ENCODE results near the gene NOXRED1.

The NOXRED1 gene

DNA sequence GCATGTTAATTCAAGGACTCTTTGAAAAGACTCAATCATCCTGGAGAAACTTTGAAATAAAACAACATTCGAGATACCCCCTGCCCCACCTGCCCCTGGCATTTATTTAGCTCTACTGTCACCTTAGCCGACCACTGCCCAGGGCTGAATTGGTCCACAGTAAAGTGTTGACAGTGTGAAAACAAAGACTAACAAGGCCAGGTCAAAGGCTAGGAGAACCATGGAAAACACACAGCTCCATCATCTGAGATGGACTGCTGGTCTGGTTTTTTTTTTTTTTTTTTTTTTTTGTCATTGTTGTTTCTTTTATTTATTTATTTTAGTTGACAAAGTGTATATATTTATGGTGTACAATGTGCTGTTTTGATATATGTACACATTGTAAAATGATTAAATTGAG is 76.8 kb downstream of the NOXRED1 start:
- no peak for DNase-seq (ENCODE audit: low read depth)
- TF ChIP-seq, protein P1, sequence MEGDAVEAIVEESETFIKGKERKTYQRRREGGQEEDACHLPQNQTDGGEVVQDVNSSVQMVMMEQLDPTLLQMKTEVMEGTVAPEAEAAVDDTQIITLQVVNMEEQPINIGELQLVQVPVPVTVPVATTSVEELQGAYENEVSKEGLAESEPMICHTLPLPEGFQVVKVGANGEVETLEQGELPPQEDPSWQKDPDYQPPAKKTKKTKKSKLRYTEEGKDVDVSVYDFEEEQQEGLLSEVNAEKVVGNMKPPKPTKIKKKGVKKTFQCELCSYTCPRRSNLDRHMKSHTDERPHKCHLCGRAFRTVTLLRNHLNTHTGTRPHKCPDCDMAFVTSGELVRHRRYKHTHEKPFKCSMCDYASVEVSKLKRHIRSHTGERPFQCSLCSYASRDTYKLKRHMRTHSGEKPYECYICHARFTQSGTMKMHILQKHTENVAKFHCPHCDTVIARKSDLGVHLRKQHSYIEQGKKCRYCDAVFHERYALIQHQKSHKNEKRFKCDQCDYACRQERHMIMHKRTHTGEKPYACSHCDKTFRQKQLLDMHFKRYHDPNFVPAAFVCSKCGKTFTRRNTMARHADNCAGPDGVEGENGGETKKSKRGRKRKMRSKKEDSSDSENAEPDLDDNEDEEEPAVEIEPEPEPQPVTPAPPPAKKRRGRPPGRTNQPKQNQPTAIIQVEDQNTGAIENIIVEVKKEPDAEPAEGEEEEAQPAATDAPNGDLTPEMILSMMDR (IDR thresholded peaks at IDR 0.05; ENCODE audit: insufficient read depth, low read depth, low read length, missing control alignments) = no peak
- no peak overlapping the region for H3K4me3 ChIP-seq (ENCODE audit: low read depth, low read length)

DNA sequence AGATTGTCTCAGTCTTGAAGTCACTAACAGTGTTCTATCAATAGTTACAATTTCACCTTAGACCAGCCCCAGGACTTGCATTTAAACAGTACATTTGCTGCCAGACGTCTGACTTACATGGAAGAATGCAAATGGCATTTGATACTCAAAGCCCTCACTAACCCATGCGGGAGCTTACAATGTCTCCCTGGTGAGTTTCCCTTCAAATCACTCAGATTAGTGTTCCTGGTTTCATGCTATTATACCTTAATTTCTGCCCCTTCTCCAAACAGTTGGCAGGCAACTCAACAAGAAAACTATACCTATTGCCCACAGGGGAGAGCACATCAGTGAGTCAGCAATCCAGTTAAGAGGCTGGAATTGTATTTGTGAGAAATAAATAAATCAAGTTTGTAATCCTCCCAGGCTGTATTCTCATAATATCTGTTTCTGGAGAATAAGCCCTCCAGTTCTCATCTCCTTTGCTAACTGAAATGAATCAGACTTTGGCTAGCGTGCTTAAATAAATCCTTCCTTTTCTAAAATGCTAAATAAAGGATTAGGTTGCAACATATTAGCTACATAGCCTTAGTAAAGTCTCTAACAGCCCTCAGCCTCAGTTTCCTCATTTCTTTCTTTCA is 78.8 kb downstream of the NOXRED1 start:
- DNase-seq (ENCODE audit: low read depth) = no peak
- TF ChIP-seq, protein P1 (IDR thresholded peaks at IDR 0.05; ENCODE audit: insufficient read depth, low read depth, low read length, missing control alignments) = no peak
- no peak overlapping the region for H3K4me3 ChIP-seq (ENCODE audit: low read depth, low read length)
